ENCODE measurements around the gene TMED6.

GRCh38 chr16:69397821-69398521 is 46.4 kb upstream of the TMED6 start:
- TF ChIP-seq CTCF (IDR thresholded peaks at IDR 0.05; ENCODE audit: low read depth, low read length, poor library complexity, severe bottlenecking), result no peak
- TF ChIP-seq EZH2phosphoT487 (IDR thresholded peaks at IDR 0.05; ENCODE audit: borderline replicate concordance, low read length), result no peak

Data from DOHH2 (cell line).